SK-N-SH treated with all-trans-retinoic acid at 6 μM for 48 hours (cell line): ENCODE data around the gene SSTR1.

Experiments
- ATAC-seq: fragments of 200-7000 bp; cut with Tn5 transposase; 3 replicates; pipeline ENCODE4 v1.9.1; 2020; ENCODE audit warnings: mild to moderate bottlenecking, moderate library complexity
- ARNTL ChIP-seq: fragments of 450-650 bp; formaldehyde crosslinking; IDR thresholded peaks from 2 replicates; pipeline ENCODE4 v1.5.0; 2020; ENCODE audit warnings: low read depth, mild to moderate bottlenecking, moderate library complexity, borderline replicate concordance
- CREB5 ChIP-seq: fragments of 250-450 bp; sonication (Bioruptor Pico); IDR thresholded peaks from 2 replicates; pipeline ENCODE4 v1.5.1; 2020; ENCODE audit warnings: low read depth, mild to moderate bottlenecking, moderate library complexity
- CSDC2 ChIP-seq: fragments of 250-450 bp; sonication (Bioruptor Pico); IDR thresholded peaks from 2 replicates; pipeline ENCODE4 v1.5.0; 2020; ENCODE audit warnings: mild to moderate bottlenecking, moderate library complexity
- CSRNP3 ChIP-seq: fragments of 250-450 bp; sonication (Bioruptor Pico); IDR thresholded peaks from 2 replicates; pipeline ENCODE4 v1.5.1; 2021; ENCODE audit warnings: mild to moderate bottlenecking, moderate library complexity
- ESRRG ChIP-seq: fragments of 250-450 bp; sonication (Bioruptor Pico); IDR thresholded peaks from 2 replicates; pipeline ENCODE4 v1.6.1; 2021; ENCODE audit warnings: mild to moderate bottlenecking
- GLIS3 ChIP-seq: fragments of 250-450 bp; sonication (Bioruptor Pico); IDR thresholded peaks from 2 replicates; pipeline ENCODE4 v1.5.0; 2020; ENCODE audit warnings: mild to moderate bottlenecking, moderate library complexity
- ISL1 ChIP-seq: fragments of 250-450 bp; sonication (Bioruptor Pico); IDR thresholded peaks from 2 replicates; pipeline ENCODE4 v2.1.2; 2022; ENCODE audit warnings: mild to moderate bottlenecking, moderate library complexity
- OSR1 ChIP-seq: fragments of 250-450 bp; sonication (Bioruptor Pico); IDR thresholded peaks from 2 replicates; pipeline ENCODE4 v1.8.0; 2022; ENCODE audit warnings: moderate library complexity, mild to moderate bottlenecking, inconsistent platforms
- PATZ1 ChIP-seq: fragments of 250-450 bp; sonication (Bioruptor Pico); IDR thresholded peaks from 2 replicates; pipeline ENCODE4 v1.8.0; 2020; ENCODE audit warnings: mild to moderate bottlenecking, moderate library complexity, borderline replicate concordance
- PPARA ChIP-seq: fragments of 250-450 bp; sonication (Bioruptor Pico); IDR thresholded peaks from 2 replicates; pipeline ENCODE4 v1.5.0; 2020; ENCODE audit warnings: mild to moderate bottlenecking, borderline replicate concordance
- RARB ChIP-seq: fragments of 250-450 bp; sonication (Bioruptor Pico); IDR thresholded peaks from 2 replicates; pipeline ENCODE4 v1.8.0; 2021; ENCODE audit warnings: mild to moderate bottlenecking, moderate library complexity
- SNAI2 ChIP-seq: fragments of 250-450 bp; sonication (Bioruptor Pico); IDR thresholded peaks from 2 replicates; pipeline ENCODE4 v1.5.0; 2020; ENCODE audit warnings: mild to moderate bottlenecking, moderate library complexity
- TCF4 ChIP-seq: fragments of 250-450 bp; sonication (Bioruptor Pico); IDR thresholded peaks from 2 replicates; pipeline ENCODE4 v1.8.0; 2021; ENCODE audit warnings: mild to moderate bottlenecking, moderate library complexity, borderline replicate concordance
- TOX ChIP-seq: fragments of 250-450 bp; sonication (Bioruptor Pico); IDR thresholded peaks from 2 replicates; pipeline ENCODE4 v1.8.0; 2021; ENCODE audit warnings: mild to moderate bottlenecking, moderate library complexity, borderline replicate concordance
- TSHZ2 ChIP-seq: fragments of 250-450 bp; sonication (Bioruptor Pico); IDR thresholded peaks from 2 replicates; pipeline ENCODE4 v1.5.0; 2020; ENCODE audit warnings: mild to moderate bottlenecking, moderate library complexity
- ZC3H10 ChIP-seq: fragments of 250-450 bp; sonication (Bioruptor Pico); IDR thresholded peaks from 2 replicates; pipeline ENCODE4 v1.5.1; 2021; ENCODE audit warnings: mild to moderate bottlenecking, moderate library complexity
- ZFP3 ChIP-seq: fragments of 250-450 bp; sonication (Bioruptor Pico); IDR thresholded peaks from 2 replicates; pipeline ENCODE4 v1.5.0; 2020; ENCODE audit warnings: mild to moderate bottlenecking, moderate library complexity
- ZFP30 ChIP-seq: fragments of 450-650 bp; formaldehyde crosslinking; IDR thresholded peaks from 2 replicates; pipeline ENCODE4 v1.5.0; 2022; ENCODE audit warnings: mild to moderate bottlenecking, moderate library complexity
- ZNF565 ChIP-seq: fragments of 450-650 bp; formaldehyde crosslinking; conservative IDR thresholded peaks from 2 replicates; pipeline ENCODE4 v1.5.0; 2020; ENCODE audit warnings: low read depth, mild to moderate bottlenecking, moderate library complexity
- ZNF70 ChIP-seq: fragments of 450-650 bp; formaldehyde crosslinking; IDR thresholded peaks from 2 replicates; pipeline ENCODE4 v1.5.0; 2020; ENCODE audit warnings: mild to moderate bottlenecking, moderate library complexity
- ZNF8 ChIP-seq: fragments of 450-650 bp; formaldehyde crosslinking; IDR thresholded peaks from 2 replicates; pipeline ENCODE4 v1.5.0; 2020; ENCODE audit warnings: mild to moderate bottlenecking, moderate library complexity

The SSTR1 gene

GRCh38 chr14:38221077-38221476 lies 13.4 kb downstream of the SSTR1 start:
- TF ChIP-seq CSDC2 (CRISPR knock-in tag) = no peak
- no peak for TF ChIP-seq TCF4 (CRISPR knock-in tag)
- TF ChIP-seq ARNTL = no peak
- no peak for TF ChIP-seq CSRNP3 (CRISPR knock-in tag)
- no peak for TF ChIP-seq ISL1 (CRISPR knock-in tag)
- TF ChIP-seq RARB (CRISPR knock-in tag) = no peak
- no peak for TF ChIP-seq GLIS3
- no peak for TF ChIP-seq ZFP3 (CRISPR knock-in tag)

GRCh38 chr14:38224338-38224737 lies 16.6 kb downstream of the SSTR1 start:
- TF ChIP-seq SNAI2 (CRISPR knock-in tag) (no peak), ZC3H10 (CRISPR knock-in tag) (no peak), TOX (CRISPR knock-in tag) (no peak), ZNF565 (no peak), ISL1 (CRISPR knock-in tag) (no peak), ESRRG (no peak), GLIS3 (no peak), PATZ1 (CRISPR knock-in tag) (no peak), PPARA (no peak), ZNF8 (CRISPR knock-in tag) (no peak), ZFP3 (CRISPR knock-in tag) (no peak), ZNF70 (no peak), ARNTL (no peak), OSR1 (no peak), CREB5 (CRISPR knock-in tag) (no peak)
- no peak for ATAC-seq

More at GRCh38 chr14:38221077-38221476, 13.4 kb downstream of the SSTR1 start:
- no peak for ATAC-seq

- TF ChIP-seq ZNF565 (no peak), SNAI2 (CRISPR knock-in tag) (no peak), ZFP3 (CRISPR knock-in tag) (no peak), ZFP30 (CRISPR knock-in tag) (no peak), TSHZ2 (CRISPR knock-in tag) (no peak), CSDC2 (CRISPR knock-in tag) (no peak), ESRRG (no peak), ZC3H10 (CRISPR knock-in tag) (no peak), CREB5 (CRISPR knock-in tag) (no peak), ARNTL (no peak), PPARA (no peak), ZNF70 (no peak), RARB (CRISPR knock-in tag) (no peak), PATZ1 (CRISPR knock-in tag) (no peak), ISL1 (CRISPR knock-in tag) (no peak)
- no peak for ATAC-seq
These were observed 18.2 kb downstream of the SSTR1 start for GRCh38 chr14:38225946-38226345.
